Activated naive CD4-positive, alpha-beta T cell treated with Interleukin-2 at 50 U/mL for 16 hours (primary cell): ENCODE results near the gene ERGIC1.

Experiments
- DNase-seq: peaks from one replicate; pipeline ENCODE4 v3.0.0-alpha.2; 2020

The ERGIC1 gene

GRCh38 chr5:172926008-172926523 is 92.0 kb downstream of the ERGIC1 start:
- DNase-seq: no peak

- no peak for DNase-seq
These were observed 92.7 kb downstream of the ERGIC1 start for GRCh38 chr5:172926796-172927195.

DNA sequence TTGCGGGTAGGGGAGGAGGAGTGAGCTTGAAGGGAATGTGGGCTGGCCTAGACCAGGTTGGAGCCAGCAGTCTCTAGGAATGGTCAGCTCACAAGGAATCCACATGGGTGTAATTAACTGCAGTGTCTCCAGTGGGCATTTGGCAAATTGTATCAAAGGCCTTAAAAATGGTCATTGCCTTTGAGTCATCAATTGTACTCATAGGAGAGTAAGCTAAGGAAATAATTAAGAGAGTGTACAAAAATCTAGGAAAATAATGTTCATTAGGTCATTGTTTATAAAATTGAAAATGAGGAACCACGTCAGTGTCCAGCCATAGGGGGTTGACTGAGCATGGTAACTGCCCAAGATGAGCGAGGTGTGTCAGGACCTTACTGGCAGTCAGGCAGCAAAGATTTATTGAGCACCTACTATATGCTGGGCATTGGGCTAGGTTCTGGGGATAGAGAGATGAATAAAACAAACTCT is 95.4 kb downstream of the ERGIC1 start:
- no peak for DNase-seq

GRCh38 chr5:172931001-172931536 is 97.0 kb downstream of the ERGIC1 start:
- no peak for DNase-seq

- DNase-seq: peak; percentile 75
These were observed 98.4 kb downstream of the ERGIC1 start for GRCh38 chr5:172932313-172933017.

GRCh38 chr5:172933238-172933637 is 99.2 kb downstream of the ERGIC1 start:
- no peak for DNase-seq

DNA sequence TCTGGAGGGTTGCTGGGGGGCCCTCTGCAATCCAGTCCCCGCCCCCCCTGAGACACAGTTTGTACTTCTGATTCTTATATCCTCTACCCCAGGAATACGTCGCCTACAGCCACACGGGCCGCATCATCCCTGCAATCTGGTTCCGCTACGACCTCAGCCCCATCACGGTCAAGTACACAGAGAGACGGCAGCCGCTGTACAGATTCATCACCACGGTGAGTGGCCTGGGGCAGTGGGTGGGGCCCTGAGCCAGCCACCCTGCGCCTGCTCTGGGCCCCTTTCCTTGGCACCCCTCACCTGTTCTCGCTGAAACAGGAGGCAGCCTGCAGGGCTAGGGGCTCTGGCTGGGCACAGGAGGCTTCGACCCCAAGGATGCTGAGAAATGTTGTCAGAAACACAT is 101.0 kb downstream of the ERGIC1 start:
- DNase-seq: no peak

DNA sequence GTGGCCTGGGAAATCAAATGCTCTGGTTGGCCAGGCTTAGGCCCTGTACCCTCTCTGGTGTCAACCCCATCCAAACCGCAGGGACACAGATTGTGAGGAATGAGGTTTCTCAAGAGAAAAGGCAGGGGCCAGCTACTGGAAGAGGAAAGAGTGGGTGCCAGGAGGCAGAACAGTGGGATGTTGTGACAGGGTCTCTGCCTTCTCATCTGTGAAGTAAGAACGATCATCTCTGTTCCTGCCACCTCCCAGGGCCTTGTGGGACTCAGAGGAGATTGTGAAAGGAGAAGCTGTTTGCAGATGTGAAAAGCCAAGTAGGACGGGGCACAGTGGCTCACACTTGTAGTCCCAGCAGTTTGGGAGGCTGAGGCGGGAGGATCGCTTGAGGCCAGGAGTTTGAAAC is 102.3 kb downstream of the ERGIC1 start:
- no peak for DNase-seq

- DNase-seq: no peak
These were observed 105.0 kb downstream of the ERGIC1 start for GRCh38 chr5:172939071-172939470.

DNA sequence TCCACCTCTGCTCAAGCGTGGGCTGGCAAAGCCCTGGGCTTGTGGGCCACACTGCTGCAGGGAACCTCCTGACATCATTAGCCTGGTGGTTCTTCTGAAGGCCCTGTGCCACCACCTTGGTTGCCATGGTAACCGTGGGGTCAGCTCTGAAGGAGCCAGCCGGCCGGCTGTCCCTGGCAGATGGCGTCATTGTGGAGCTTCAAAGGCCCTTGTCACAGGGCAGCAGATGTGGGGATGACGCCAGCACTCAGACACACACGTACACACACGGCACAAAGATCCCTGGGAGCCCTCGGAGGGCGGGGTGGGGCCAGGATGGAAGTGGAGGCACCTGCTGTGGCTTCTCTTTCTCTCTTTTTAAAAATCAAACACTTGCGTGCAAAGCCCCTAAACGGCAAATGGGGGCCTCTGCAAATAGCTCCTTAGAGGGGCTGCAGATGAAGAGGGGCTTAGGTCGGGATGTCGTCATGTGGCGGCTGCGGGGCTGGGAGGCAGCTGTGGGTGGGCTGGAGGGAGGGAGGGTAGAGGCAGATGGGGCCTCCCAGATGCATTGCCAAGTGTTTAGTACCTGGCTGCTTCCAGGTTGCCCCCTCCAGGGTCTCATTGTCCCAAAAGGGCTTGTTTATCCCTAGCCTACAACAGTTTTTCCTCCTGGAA is 105.7 kb downstream of the ERGIC1 start:
- DNase-seq: no peak

GRCh38 chr5:172940268-172941066 is 106.4 kb downstream of the ERGIC1 start:
- no peak for DNase-seq

- DNase-seq: no peak
These were observed 107.0 kb downstream of the ERGIC1 start for GRCh38 chr5:172941067-172941516.

- DNase-seq: no peak
These were observed 108.5 kb downstream of the ERGIC1 start for GRCh38 chr5:172942556-172942955.

DNA sequence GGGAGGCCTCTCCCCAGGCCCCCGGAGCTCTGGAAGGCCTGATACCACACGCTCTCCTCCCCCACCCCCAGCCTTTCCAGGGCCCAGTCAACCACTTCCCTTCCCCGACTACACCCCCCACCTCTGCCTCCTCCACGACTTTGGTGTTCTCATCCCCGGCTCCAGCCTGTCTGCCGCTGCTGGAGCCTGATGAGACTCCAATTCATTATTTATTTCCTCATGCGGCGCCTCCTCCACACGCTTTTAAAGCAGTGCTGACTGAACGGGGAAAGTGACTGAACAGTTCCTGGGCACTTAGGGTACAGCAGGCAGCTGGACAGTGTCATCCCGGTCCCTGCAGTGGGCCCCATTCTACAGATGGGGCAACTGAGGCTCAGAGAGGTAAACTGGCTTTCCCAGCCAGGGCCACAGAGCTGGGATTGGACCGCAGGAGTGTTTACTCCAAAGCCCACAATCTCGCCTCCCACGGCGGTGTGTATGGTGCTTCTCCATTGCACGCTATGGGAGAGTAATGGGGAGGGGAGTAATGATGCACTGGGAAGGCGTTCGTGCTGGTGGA is 109.3 kb downstream of the ERGIC1 start:
- no peak for DNase-seq

- no peak for DNase-seq
These were observed 109.9 kb downstream of the ERGIC1 start for GRCh38 chr5:172943906-172944305.

- no peak for DNase-seq
These were observed 110.7 kb downstream of the ERGIC1 start for GRCh38 chr5:172944741-172945140.

GRCh38 chr5:172945151-172945550 is 111.1 kb downstream of the ERGIC1 start:
- DNase-seq: no peak

DNA sequence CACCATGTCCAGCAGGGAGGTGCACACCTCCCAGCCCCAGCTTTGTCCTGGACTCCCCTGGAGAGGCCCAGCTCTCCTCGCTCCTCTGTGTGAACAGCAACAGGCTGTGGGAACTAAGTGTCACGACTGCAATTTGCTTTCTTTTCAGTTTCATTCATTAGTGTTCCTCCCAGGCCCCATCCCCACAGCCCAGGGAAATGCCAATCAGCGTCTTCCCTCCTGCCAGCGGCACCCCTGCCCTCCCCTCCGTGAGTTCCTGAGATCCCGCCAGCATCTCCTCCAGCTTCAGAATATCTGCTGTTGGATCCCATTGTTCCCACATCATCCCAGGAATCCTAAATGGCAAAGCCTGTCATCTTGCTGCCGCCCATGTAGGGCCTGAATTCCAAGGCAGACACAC is 112.1 kb downstream of the ERGIC1 start:
- DNase-seq: no peak

- DNase-seq: no peak
These were observed 115.4 kb downstream of the ERGIC1 start for GRCh38 chr5:172949426-172949825.

DNA sequence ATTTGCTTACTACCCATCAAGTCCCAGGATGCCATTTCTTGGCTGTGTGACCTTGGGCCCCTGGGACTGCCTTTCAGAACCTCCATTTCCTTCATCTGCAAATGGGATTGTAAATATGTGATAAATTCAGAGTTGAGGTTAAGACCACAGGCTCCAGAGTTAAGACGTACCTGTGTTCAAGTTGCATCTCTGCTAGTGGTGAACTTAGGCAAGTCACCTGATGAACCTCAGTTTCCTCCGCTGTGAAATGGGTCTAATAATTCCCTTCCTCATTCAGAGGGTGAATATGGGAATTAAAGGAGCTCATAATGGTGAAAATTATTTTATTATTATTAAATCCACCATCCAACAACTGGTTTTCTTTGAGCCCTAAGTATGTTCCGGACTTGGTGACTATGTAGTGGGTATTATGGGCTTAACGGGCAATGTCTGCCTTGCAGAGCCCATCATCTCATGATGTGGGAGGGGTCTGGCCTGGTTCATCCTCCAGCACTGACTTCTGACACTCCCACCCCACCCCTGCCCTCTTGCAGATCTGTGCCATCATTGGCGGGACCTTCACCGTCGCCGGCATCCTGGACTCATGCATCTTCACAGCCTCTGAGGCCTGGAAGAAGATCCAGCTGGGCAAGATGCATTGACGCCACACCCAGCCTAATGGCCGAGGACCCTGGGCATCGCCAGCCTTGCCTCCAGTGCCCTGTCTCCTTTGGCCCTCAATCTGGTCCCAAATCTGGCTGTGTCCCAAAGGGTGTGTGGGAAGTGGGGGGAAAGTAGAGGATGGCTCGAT is 116.3 kb downstream of the ERGIC1 start:
- no peak for DNase-seq

GRCh38 chr5:172951371-172952033 is 117.5 kb downstream of the ERGIC1 start:
- DNase-seq: no peak
